A673 (cell line): ENCODE results near the gene HEATR9.

Source experiments
- CTCF ChIP-seq: fragments of 300-800, 200-600 bp; sonication (generic); conservative IDR thresholded peaks from 2 replicates; pipeline ENCODE4 v1.5.1; 2017; ENCODE audit warnings: low read depth, mild to moderate bottlenecking, antibody characterized with exemption, low read length, moderate library complexity, mixed read lengths
- EZH2 ChIP-seq: fragments of 200-600 bp; sonication (generic); IDR thresholded peaks from 2 replicates; pipeline ENCODE4 v1.6.1; 2017; ENCODE audit warnings: borderline replicate concordance, low read depth, mild to moderate bottlenecking, mixed read lengths, antibody characterized with exemption, low read length; ENCODE audit not compliant: poor library complexity, severe bottlenecking

DNA sequence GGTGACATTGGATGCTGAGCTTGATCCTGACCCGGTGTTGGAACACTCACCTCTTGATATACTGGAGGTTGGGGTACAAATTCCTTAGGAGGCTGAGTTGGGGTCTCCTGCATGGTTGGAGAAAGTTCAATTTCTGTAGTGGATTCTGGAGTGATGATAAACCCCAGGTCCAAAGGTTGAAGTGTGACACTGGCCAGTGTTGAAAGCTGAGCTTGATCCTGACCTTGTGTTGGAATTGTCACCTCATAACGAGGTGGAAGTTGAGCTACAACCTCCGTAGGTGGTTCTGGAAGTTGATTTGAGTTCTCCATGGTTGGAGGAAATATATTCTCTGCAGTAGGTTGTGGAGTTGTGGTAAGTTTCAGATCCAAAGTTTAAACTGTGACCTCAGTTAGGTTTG lies 40.7 kb upstream of the HEATR9 start:
- TF ChIP-seq EZH2 (no peak), CTCF (no peak)
